GM19452 (cell line): ENCODE data around the gene HSF2BP.
"Not testable (repeated sequence)": the region's sequence is repeated elsewhere in the genome, so short reads cannot be mapped to it uniquely, and the experiment has no call there.

Experiments
- ATAC-seq: cut with Tn5 transposase; IDR thresholded peaks from one replicate; pipeline ENCODE4 v1.9.1; 2021; ENCODE audit not compliant: unreplicated experiment

Gene HSF2BP

DNA sequence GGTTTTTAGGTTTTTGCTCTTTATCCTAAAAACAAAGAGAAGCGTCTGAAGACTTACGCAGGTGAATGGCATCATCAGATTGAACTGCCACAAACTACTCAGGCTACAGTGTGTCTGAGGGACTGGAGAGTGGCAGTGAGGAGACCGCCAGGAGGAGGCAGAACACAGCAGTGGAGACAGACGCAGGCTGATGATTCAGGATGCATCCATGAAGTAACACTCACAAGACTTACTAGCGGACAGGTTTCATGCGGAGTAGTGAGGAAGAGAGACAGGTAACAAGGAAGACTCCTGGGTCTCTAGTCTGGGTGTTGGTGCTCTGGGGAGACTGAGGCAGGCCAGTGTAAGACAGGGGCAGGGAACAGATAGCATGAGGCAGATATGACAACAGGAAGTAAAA lies 5.7 kb downstream of the HSF2BP start:
- ATAC-seq, result no peak

DNA sequence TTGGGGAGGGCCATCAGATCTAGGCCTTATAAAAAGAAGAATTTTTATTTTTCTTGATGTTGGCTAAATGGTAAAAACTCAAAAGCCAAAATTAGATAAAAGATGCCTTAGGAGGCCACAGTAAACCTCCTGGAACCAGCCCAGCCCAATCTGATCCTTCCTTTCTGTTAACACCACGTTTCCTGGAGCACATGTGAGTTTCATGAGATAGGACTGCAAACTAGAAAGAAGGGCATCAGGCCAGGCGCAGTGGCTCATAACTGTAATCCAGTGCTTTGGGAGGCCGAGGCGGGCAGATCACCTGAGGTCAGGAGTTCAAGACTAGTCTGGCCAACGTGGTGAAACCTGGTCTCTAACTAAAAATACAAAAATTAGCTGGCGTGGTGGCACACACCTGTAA lies 6.7 kb downstream of the HSF2BP start:
- no peak for ATAC-seq

GRCh38 chr21:43651926-43652325 lies 7.4 kb downstream of the HSF2BP start:
- ATAC-seq, result not testable (repeated sequence)

DNA sequence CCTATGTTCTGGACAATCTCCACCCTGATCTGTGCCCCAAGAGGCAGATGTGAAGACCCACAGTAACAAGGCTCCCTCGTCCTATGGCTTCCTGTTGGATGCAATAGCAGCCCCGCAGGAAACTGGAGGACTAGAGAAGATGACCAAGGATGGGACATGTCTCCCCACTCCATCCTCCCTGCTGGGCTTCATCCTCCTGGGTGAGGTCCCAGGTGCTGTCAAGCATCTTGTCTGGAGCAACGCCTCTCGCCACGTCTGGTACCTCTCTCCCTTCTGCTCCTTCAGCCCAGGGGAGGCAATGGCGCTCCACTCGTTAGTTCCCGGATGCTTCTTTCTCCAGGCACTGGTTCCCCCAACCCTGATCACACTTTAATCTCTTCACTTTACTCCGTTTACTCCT lies 11.1 kb downstream of the HSF2BP start:
- no peak for ATAC-seq

GRCh38 chr21:43646550-43647260 lies 12.6 kb downstream of the HSF2BP start:
- ATAC-seq, result no peak

DNA sequence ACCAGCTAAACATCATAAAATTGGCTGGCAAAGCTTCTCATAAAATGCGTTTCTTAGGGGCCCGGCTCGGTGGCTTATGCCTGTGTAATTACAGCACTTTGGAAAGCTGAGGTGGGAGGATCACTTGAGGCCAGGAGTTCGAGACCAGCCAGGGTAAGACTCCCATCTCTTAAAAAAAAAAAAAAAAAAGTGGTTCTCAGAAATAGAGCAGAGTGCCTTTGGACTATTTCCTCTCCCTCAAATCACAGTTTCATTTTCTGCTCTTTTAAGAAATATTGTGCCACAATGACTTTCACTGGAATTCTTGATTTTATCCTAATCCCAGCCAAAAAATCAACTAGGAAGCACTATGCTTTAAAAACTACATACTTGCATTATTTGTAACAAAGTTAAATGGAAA lies 13.3 kb downstream of the HSF2BP start:
- no peak for ATAC-seq

DNA sequence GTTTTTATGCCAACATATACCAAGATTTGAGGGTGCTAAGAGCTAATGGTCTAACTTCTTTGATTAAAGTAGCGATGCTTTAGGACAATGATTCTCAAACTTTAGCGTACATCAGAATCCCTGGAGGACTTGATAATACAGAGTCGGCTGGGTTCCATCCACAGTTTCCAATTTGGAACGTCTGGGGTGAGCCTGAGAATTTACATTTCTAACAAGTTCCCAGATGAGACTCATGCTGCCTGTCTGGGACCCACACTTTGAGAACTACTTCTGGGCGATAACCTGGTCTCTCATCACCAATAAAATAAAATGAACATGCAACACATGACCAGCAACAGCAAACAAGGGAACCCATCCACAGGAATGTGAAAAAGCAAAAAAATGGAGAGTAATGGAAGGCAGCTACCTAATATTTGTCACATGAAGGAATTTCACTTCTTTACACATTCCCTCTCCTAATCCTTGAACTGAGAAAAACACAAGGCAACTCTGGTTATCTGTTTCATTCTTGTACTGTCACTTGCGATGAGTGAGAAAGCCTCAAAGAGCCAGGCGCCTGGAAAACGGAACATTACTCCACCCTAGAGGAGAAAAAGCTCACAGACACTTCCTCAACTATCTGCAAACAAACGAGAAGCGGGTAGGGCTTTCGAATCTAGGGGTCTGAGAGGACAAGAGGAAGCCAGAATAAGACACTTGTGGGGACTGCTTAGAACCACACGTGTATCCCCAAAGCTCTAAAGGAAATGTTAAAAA lies 14.0 kb downstream of the HSF2BP start:
- ATAC-seq, result no peak

GRCh38 chr21:43644609-43645008 lies 14.7 kb downstream of the HSF2BP start:
- no peak for ATAC-seq

- no peak for ATAC-seq
These were observed 15.2 kb downstream of the HSF2BP start for GRCh38 chr21:43644071-43644470.

GRCh38 chr21:43643193-43643592 lies 16.1 kb downstream of the HSF2BP start:
- ATAC-seq, result no peak

- no peak for ATAC-seq
These were observed 18.9 kb downstream of the HSF2BP start for GRCh38 chr21:43640400-43640799.

DNA sequence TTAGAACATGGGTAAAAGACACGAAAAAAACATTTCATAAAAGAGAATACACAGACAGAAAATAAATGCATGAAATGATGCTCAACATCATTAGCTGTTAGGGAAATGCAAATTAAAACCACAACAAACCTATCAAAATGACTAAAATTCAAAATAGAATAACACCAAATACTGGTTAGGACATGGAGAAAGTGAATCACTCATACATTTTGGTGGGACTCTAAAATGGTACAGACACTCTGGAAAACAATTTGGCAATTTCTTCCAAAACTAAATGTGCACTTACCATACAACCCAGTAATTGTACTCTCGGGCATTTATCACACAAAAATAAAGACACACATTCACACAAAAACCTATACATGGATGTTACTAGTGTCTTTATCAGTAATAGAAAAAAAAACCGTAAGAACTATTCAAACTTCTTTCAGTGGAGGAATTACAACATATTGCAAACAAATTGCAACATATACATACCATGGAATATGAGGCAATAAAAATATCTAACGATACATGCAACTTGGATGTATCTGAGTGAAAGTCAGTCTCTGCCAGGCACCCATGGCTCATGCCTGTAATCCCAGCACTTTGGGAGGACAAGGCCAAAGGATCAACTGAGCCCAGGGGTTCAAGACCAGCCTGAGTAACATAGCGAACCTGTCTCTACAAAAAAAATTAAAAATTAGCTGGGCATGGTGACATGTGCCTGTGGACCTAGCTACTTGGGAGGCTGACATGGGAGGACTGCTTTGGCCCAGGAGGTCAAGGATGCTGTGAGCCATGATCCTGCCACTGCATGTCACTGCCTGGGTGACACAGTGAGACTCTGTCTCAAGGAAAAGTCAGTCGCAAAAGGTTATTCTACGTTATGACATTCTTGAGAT lies 19.6 kb downstream of the HSF2BP start:
- ATAC-seq, result no peak

GRCh38 chr21:43637530-43638158 lies 21.6 kb downstream of the HSF2BP start:
- ATAC-seq, result no peak

- no peak for ATAC-seq
These were observed 23.9 kb downstream of the HSF2BP start for GRCh38 chr21:43635436-43635835.

GRCh38 chr21:43634618-43635017 lies 24.7 kb downstream of the HSF2BP start:
- no peak for ATAC-seq

DNA sequence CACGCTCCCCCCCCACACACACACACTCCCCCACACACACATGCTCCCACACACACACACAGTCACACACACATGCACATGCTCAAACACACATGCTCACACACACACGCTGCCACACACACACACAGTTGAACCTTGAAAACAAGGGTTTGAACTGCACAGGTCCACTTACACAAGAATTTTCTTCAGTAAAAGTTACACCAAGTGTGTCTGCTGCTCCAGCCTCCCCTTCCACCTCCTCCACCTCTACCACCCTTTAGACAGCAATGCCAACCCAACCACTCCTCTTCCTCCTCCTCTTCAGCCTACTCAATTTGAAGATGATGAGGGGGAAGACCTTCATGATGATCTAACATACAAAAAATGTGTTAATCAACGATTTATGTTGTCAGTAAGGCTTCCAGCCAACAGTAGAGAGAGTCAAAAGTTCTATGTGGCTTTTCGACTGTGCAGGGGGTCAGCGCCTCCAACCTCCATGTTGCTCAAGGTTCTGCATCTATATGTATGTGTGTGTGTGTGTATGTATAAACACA lies 26.8 kb downstream of the HSF2BP start:
- no peak for ATAC-seq

- no peak for ATAC-seq
These were observed 27.7 kb downstream of the HSF2BP start for GRCh38 chr21:43631411-43632107.

DNA sequence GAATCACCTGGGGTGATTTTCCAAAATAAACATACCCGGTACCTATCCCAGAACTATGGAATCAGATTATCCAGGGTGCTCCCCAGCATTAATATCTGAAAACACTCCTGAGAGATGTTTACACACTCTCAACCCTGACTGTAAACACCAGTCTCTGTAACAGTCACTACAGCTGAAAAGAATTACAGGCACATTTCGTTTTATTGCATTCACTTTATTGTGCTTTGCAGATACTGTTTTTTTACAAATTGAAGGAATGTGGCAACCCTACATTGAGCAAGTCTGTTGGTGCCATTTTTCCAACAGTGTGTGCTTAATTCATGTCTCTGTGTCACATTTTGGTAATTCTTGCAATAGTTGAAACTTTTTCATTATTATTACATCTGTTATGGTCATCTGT lies 31.8 kb downstream of the HSF2BP start:
- ATAC-seq, result no peak

DNA sequence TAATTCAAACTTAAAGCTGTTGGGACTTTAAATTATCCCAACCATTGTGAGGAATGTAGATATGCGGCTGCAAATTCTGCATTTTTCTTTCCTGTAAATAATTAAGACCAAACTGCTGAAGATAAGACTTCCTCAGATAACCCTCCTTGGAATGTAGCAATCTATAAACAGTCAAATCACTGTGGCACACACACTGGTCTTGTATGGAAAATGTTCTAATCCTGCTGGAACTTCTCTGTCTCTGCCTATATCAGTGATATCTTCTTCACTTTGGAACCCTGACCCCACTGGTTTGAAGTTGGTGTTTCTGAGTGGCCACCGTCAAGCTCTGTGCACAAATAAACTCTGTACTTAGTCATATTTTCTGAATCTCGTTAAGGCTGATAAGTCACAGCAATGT lies 32.9 kb downstream of the HSF2BP start:
- ATAC-seq, result no peak

GRCh38 chr21:43624339-43624738 lies 34.9 kb downstream of the HSF2BP start:
- ATAC-seq, result no peak
